Stimulated activated CD4-positive, alpha-beta T cell treated with anti-CD3 and anti-CD28 coated beads, TNF-alpha, amount 100 ng/mL, for 1 hour (primary cell): ENCODE data around the gene LHX2.

ENCODE experiments used
- DNase-seq, 3 donors: peaks; one replicate each; pipeline ENCODE4 v3.0.0-alpha.2; 2020; ENCODE audit warnings: low read depth in 3 of 3, low spot score in 1 of 3

Gene LHX2

DNA sequence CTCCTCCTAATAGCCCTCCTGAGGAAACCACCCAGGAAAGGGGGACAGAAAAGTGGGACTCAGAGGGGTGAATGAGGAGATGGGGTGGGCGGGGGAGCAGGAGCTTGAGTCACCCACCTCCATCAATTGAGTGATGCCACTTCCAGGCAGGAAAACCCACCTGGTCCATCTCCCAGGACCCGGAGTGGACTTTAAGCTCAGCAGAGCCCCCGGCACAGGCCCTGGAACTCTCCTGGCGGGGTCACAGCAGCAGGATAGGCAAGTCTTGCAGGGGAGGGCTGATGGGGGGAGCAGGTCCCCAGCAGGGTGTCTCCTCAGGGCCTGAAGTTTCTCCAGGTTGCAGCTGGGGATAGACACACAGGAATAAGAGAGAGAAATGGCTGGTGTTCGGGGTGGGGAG, 40.8 kb downstream of the LHX2 start:
- no peak for DNase-seq

- DNase-seq: no peak
These were observed 43.1 kb downstream of the LHX2 start for GRCh38 chr9:124054582-124055227.

GRCh38 chr9:124060844-124061605, 49.5 kb downstream of the LHX2 start:
- no peak for DNase-seq

DNA sequence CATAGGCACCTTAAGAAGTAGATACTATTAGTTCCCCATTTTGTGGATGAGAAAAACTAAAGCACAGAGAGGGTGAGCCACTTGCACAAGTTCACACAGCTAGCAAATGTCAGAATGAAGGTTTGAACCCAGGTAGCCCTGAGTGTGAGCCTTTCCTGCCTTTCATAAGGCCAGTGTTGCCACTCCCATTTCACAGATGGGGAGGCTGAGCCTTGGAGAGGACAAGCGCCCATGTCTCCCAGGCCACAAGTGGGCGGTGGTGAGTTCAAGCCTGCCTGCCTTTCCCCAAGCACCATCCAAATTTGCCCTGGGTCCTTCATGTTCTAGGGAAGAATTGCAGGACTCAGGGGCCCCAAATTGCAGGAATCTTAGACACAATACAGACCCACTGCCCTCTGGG, 50.6 kb downstream of the LHX2 start:
- DNase-seq: no peak

- no peak for DNase-seq
These were observed 55.4 kb downstream of the LHX2 start for GRCh38 chr9:124066783-124067577.

DNA sequence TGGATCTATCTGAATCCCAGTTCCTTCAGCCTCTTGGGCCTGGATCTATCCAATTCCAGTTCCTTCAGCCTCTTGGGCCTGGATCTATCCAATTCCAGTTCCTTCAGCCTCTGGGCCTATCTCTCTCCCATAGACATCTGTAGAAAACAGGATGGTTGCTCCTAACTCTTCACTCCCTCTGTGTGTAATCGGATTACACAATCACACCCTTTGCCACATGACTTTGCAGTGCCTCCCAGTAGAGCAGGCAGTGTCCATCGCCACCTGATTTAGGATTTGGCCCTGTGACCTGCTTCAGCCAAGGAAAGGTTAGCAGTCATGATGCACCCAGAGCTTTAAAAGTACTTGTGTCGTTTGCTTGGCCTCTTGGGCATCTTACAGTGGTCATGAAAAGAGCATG, 56.7 kb downstream of the LHX2 start:
- no peak for DNase-seq

DNA sequence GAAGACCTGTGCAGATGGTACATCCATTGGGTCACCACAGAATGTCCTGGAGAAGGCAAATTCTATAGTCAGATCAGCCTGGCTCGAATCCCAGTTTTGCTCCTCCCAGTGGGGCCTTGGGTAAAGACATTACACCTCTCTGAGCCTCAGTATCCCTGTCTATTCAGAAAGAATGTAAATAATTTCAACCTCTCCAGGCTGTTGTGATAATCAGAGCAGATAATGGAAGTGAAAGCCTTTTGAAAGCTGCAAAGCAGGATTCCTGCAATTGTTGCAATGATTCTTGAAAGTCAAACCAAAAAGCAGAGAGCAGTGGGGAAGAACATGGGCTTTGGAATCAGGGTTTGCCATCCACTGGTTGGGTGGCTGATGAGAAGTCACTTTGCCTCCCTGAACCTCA, 63.2 kb downstream of the LHX2 start:
- no peak for DNase-seq

DNA sequence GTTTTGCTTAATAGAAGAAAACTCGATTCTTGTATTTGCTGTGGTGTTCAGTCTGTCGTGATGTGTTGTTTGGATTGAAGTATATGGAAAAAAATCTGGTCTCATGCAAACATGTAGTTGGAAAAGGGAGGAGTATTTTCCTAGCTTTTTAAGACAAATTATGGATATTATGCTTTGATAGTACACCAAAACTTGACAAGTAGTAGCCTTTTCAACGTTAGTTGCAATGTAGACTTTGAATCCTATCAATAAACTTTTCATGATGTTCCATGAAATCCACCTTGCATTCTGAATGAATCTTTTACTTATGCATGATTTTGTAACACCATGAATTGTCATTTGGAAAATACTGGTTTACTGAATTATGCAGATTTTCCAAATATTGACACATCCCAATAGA, 64.2 kb downstream of the LHX2 start:
- DNase-seq: no peak

DNA sequence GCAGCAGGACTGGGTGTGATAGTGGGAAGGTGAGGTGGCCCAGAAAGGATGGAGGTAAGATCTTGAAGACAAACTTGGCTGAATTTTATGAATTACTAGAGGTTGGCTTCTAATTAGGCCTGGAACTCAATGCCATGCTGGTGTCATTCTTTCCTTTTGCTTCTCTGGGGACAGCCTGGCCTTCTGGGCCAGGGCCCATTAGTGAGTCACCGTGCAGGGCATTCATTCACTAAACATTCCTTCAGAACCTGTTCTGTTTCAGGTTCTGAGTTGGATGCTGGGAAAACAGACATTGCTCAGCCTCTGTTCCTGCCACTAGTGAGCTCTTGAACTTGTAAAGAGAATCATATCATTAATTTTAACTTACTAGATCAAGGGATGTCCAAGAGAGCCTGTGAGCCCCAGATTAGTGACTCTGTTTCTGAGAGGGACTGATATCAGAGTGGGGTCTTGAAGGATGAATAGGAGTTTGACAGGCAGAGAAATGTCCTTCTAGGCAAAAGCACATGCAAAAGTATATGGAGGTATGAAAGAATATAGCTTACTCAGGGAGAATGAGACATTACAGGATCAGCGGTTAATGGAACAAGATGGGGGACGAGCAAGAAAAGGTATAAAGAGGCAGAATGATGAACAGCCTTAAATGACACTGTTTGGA, 66.5 kb downstream of the LHX2 start:
- DNase-seq: no peak

DNA sequence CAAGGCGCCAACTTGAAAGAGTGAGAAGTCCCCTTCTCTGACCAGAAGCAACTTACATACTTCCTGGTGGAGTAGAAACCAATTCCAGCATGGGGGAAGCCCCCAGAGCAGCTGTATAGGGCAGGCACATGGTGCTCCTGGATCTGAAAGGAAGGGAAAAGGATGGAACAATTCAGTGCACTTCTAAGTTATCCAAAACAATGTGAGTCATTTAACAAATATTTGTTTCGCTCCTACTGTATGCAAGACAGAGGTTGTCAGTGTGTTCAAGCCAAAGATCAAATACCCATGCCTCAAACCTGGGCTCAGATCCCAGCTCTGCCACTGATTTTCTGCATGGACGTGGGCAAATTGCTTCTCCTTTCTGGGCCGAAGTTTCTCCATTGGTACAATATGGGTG, 67.1 kb downstream of the LHX2 start:
- no peak for DNase-seq

DNA sequence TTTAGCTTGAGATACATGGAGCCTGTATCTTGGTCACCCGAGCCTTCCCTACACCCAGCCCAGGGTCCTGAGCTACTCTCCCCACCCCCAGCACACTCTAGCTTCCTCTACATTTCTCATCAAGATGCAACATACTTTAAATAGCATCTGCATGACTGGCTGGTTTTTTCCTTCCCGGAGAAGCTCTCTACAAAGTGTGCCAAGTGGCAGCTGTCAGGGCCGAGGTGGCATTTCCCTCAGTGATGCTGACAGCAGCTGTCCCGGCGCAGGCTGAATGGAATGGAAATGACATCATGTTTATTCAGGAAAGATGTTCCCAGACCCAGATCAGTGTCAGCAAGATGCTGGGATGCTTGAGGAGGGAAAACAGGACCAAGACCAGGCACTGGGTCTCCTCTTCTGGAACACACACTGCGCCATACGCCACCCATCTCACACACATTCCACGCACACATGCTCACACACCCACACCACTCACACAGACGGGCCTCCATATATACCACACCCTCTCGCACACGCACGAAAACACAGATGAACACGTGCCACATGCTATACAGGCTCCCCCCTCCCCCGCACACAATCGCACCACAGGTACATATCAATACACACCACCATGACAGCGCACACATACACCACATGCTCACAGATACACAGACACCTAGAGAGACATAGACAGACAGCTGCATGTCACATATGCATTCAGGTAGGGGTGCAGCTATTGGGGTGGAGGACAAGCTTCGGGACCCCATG, 67.8 kb downstream of the LHX2 start:
- no peak for DNase-seq

DNA sequence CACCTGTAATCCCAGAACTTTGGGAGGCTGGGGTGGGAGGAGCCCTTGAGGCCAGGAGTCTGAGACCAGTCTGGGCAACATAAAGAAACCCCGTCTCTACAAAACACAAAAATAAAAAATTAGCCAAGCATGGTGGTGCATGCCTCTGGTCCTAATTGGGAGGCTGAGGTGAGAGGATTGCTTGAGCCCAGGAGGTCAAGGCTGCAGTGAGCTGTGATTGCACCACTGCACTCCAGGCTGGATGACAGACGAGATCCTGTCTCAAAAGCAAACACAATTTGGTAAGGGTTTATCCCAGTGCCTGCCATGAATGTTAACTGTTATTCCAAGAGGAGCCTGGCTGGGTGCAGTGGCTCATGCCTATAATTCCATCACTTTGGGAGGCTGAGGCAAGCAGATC, 71.1 kb downstream of the LHX2 start:
- DNase-seq: no peak
